ENCODE data around the gene ATXN2. TPM values are rescaled to one million over a fixed set of nuclear protein-coding genes. Genes with fewer than 3 reads are reported as not detected.
A peak's percentile ranks its signal among the peaks of the same experiment; 100 is the strongest.

ATXN2 gene
- total and polyA plus RNA-seq, 9 of the 15 experiments (the other 6 are each of a cell fraction or from before 2014, with no cell fraction given) = 16.8 to 67.8 (median 29.3) TPM

DNA sequence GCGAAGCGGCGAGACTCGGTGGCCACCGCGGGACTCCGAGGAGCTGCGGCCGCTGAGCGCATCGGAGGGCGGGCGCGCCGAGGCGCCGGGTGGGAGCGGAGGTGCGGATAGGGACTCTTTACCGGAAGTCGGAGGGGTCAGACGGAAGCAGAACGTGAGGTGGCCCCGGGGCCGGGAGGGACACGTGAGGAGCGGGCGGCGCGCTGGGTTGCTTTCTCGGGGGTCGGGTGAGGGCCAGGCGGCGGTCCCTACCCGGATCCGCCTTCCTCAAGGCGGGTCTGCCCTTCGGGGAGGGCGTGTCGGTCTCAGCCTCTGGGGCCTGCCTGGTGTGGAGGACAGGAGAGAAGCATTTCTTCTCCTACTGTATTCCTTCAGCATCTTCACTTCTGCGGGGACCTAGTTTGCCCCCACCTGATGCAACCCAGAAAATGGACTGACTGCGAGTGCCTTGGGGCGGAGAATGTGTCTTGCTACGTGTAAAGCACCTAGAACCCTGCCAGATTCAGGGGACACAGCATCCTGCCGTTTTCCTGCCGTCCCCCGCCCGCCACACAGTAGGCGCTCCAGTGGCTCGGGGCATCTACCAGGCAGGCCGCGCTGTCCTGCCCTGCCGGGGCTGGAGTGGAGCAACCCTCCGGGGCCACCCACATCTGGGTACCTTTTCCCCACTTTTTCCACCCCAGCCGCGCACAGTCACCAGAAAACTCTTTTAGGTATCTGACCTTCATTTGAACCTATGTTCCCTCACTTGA is 514 bp upstream of the ATXN2 start (continued):
- TF ChIP-seq, protein P1, sequence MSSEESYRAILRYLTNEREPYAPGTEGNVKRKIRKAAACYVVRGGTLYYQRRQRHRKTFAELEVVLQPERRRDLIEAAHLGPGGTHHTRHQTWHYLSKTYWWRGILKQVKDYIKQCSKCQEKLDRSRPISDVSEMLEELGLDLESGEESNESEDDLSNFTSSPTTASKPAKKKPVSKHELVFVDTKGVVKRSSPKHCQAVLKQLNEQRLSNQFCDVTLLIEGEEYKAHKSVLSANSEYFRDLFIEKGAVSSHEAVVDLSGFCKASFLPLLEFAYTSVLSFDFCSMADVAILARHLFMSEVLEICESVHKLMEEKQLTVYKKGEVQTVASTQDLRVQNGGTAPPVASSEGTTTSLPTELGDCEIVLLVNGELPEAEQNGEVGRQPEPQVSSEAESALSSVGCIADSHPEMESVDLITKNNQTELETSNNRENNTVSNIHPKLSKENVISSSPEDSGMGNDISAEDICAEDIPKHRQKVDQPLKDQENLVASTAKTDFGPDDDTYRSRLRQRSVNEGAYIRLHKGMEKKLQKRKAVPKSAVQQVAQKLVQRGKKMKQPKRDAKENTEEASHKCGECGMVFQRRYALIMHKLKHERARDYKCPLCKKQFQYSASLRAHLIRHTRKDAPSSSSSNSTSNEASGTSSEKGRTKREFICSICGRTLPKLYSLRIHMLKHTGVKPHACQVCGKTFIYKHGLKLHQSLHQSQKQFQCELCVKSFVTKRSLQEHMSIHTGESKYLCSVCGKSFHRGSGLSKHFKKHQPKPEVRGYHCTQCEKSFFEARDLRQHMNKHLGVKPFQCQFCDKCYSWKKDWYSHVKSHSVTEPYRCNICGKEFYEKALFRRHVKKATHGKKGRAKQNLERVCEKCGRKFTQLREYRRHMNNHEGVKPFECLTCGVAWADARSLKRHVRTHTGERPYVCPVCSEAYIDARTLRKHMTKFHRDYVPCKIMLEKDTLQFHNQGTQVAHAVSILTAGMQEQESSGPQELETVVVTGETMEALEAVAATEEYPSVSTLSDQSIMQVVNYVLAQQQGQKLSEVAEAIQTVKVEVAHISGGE (CRISPR knock-in tag; IDR thresholded peaks at IDR 0.05) = peak in 2 of 3 experiments; percentile 56 to 82; a peak in 4 of 6 replicates
- TF ChIP-seq, protein P2, sequence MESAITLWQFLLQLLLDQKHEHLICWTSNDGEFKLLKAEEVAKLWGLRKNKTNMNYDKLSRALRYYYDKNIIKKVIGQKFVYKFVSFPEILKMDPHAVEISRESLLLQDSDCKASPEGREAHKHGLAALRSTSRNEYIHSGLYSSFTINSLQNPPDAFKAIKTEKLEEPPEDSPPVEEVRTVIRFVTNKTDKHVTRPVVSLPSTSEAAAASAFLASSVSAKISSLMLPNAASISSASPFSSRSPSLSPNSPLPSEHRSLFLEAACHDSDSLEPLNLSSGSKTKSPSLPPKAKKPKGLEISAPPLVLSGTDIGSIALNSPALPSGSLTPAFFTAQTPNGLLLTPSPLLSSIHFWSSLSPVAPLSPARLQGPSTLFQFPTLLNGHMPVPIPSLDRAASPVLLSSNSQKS (CRISPR knock-in tag; IDR thresholded peaks at IDR 0.05) = no peak
- TF ChIP-seq ZNF121 (CRISPR knock-in tag; conservative IDR thresholded peaks at IDR 0.05) (no peak; the same call in 1 of the 2 replicates), JUND (IDR thresholded peaks at IDR 0.05; ENCODE audit: borderline replicate concordance, low read depth, low read length) (peak; percentile 2; the same call in 1 of the 2 replicates), JUND (tag; IDR thresholded peaks at IDR 0.05; ENCODE audit: borderline replicate concordance, low read depth, low read length) (no peak; the same call in 2 of the 3 replicates), FOXP1 (CRISPR knock-in tag; IDR thresholded peaks at IDR 0.05) (no peak), SNIP1 (IDR thresholded peaks at IDR 0.05; ENCODE audit: low read depth) (no peak), HSF4 (CRISPR knock-in tag; IDR thresholded peaks at IDR 0.05; ENCODE audit: borderline replicate concordance) (no peak), DIDO1 (tag; IDR thresholded peaks at IDR 0.05; ENCODE audit: low read depth) (peak; percentile 92)
- TF ChIP-seq, protein P3, sequence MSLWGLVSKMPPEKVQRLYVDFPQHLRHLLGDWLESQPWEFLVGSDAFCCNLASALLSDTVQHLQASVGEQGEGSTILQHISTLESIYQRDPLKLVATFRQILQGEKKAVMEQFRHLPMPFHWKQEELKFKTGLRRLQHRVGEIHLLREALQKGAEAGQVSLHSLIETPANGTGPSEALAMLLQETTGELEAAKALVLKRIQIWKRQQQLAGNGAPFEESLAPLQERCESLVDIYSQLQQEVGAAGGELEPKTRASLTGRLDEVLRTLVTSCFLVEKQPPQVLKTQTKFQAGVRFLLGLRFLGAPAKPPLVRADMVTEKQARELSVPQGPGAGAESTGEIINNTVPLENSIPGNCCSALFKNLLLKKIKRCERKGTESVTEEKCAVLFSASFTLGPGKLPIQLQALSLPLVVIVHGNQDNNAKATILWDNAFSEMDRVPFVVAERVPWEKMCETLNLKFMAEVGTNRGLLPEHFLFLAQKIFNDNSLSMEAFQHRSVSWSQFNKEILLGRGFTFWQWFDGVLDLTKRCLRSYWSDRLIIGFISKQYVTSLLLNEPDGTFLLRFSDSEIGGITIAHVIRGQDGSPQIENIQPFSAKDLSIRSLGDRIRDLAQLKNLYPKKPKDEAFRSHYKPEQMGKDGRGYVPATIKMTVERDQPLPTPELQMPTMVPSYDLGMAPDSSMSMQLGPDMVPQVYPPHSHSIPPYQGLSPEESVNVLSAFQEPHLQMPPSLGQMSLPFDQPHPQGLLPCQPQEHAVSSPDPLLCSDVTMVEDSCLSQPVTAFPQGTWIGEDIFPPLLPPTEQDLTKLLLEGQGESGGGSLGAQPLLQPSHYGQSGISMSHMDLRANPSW (CRISPR knock-in tag; IDR thresholded peaks at IDR 0.05) = 0 out of 2 replicates have a peak, but pooled peaks have one; percentile 72
- TF ChIP-seq, protein P4, sequence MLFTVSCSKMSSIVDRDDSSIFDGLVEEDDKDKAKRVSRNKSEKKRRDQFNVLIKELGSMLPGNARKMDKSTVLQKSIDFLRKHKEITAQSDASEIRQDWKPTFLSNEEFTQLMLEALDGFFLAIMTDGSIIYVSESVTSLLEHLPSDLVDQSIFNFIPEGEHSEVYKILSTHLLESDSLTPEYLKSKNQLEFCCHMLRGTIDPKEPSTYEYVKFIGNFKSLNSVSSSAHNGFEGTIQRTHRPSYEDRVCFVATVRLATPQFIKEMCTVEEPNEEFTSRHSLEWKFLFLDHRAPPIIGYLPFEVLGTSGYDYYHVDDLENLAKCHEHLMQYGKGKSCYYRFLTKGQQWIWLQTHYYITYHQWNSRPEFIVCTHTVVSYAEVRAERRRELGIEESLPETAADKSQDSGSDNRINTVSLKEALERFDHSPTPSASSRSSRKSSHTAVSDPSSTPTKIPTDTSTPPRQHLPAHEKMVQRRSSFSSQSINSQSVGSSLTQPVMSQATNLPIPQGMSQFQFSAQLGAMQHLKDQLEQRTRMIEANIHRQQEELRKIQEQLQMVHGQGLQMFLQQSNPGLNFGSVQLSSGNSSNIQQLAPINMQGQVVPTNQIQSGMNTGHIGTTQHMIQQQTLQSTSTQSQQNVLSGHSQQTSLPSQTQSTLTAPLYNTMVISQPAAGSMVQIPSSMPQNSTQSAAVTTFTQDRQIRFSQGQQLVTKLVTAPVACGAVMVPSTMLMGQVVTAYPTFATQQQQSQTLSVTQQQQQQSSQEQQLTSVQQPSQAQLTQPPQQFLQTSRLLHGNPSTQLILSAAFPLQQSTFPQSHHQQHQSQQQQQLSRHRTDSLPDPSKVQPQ (CRISPR knock-in tag; IDR thresholded peaks at IDR 0.05; ENCODE audit: borderline replicate concordance) = peak; percentile 75; the same call in 1 of the 2 replicates
- TF ChIP-seq, protein P5, sequence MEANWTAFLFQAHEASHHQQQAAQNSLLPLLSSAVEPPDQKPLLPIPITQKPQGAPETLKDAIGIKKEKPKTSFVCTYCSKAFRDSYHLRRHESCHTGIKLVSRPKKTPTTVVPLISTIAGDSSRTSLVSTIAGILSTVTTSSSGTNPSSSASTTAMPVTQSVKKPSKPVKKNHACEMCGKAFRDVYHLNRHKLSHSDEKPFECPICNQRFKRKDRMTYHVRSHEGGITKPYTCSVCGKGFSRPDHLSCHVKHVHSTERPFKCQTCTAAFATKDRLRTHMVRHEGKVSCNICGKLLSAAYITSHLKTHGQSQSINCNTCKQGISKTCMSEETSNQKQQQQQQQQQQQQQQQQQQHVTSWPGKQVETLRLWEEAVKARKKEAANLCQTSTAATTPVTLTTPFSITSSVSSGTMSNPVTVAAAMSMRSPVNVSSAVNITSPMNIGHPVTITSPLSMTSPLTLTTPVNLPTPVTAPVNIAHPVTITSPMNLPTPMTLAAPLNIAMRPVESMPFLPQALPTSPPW (CRISPR knock-in tag; IDR thresholded peaks at IDR 0.05) = peak; percentile 93

Data from K562 (cell line).